GM19328 (cell line): ENCODE measurements around the gene RASAL2.
"Not testable (repeated sequence)": the region's sequence is repeated elsewhere in the genome, so short reads cannot be mapped to it uniquely, and the experiment has no call there.

Experiments
- ATAC-seq: cut with Tn5 transposase; IDR thresholded peaks from one replicate; pipeline ENCODE4 v1.9.1; 2021; ENCODE audit warnings: mild to moderate bottlenecking, moderate library complexity; ENCODE audit not compliant: unreplicated experiment

RASAL2 gene

GRCh38 chr1:178273707-178274410, 180.0 kb downstream of the RASAL2 start:
- no peak for ATAC-seq

DNA sequence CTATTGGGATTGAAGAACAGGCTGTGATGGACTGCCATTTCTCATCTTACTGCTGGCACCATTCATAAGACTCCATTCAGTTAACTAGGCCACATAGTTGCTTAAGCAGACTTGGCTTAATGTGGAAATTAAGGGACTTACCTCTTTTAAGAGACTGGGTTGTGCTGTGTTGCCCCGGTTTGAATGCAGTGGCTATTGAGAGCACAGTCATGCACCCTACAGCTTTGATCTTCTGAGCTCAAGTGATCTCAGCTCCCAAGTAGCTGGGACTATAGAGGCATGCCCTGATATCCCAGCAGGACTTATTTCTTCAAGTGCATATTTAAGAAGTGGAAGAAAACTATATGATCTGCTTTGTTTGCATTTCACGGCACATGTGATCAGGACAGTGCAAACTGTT, 181.1 kb downstream of the RASAL2 start:
- no peak for ATAC-seq

DNA sequence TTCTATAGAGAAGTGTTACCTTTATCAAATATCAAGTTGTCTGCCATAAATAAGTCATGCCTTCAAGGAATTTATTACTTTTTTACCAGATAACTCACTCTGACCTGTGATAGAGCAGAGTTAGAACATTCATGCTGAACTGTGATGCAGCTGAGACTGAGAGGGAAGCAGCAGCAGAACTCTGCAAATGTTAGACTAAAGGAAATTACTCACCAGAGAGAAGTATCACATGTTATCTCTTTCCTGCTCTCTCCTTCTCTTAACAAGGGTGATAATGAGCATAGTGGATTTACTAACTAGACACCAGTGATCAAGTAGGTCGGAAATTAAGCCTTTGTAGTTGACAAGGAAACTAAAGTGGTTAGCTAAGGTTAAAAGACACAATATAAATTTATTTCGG, 181.6 kb downstream of the RASAL2 start:
- ATAC-seq = no peak

DNA sequence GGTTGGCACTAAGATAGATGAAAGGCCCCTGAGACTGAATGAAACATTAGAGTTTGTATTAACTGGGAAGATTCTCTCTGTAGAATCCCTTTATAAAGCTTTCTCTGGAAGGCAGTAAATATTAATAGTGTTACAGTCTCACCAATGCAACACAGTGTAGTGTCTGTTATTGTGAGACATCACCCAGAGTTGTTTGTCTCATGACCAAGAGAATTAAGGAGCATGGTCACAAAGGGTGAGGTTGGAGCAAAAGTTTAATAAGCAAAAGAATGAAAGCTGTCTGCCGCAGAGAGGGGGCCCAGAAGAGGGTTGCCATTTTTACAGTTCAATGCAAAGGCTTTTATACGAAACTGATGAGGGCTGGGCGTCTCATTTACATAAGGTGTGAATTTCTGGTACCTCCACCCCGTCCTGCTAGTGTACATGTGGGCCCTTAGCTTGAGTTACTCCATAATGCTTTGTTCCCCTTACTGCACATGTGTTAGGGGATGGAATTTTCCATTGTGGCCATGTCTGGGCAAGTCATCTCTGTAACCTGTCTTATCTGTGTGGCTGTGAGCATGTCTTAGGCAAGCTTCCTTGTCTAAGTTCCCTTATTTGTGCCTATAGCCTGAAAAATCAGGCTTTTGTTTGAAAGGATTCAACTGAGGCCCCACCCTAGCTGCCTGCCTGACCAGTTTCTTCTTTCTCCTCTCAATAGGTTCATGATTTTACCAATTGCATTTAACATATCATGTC, 184.1 kb downstream of the RASAL2 start:
- ATAC-seq = no peak

DNA sequence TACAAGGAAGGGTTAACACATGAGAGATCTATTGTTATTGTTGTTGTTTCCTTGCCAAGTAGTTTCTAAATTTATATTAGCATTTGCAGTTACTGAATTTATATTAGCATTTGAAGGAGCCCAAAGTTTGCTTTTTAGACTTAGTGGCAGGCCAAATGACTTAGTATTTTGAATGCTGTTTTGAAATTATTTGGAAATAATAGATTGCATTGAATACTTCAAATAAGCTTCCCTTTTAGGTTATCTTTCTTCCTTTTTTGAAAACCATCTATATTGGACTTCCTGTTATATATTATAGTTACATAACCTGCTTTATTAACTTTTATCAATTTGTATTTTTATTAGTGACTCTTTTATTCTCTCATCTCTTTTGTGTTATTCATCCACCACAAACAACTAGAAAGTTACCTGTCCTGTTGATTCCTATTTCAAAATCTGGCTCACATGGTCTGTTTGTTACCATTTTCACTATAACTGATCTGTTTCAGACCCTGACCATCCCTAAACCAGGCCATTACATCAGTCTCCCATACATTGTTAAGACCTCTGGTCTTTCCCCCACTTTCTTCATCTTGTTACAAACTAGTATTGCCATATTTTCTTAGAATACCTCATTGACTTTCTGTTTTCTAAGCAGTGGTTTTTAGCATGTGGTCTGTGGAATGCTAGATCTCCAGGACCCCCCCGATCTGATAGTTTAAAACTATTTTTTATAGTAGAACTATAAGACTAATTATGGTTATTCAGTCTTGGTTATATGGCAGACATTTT, 185.2 kb downstream of the RASAL2 start:
- ATAC-seq = no peak

GRCh38 chr1:178282949-178283367, 189.1 kb downstream of the RASAL2 start:
- ATAC-seq = no peak

DNA sequence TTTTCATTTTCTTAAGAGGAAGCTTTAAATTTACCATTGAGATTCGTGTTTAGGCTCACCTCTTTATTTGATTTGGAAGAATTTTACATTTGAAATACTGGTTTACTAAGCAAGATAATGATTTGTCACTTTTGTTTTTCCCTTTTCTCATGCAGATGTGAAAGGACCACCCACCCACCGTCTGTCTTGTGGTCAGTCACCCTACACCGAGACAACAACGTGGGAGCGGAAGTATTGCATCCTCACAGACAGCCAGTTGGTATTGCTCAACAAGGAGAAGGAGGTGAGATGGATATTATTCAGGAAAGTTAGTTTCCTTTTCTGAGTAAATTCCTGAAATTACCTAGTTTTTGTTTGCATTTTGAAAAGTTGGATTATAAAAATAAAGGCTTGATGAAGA, 189.5 kb downstream of the RASAL2 start:
- ATAC-seq = no peak

GRCh38 chr1:178284058-178284457, 190.2 kb downstream of the RASAL2 start:
- ATAC-seq = no peak

DNA sequence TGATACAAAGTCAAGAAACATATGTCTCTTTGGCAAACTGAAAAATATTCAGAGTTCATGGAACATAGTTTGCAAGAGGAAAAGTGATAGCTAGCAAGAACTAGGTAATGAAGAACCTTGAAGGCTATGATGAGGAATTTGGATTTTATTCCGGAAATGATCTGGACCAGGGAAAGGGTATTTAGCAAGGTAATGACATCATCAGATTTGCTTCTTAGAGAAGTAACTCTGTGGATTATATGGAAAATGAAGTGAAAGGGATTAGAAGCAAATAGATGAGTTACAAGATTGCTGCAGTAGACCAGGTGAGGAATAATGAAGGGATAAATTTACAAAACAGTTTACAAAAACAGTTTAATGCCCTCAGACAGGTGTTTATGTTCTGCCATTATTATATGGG, 197.3 kb downstream of the RASAL2 start:
- no peak for ATAC-seq

GRCh38 chr1:178294654-178295053, 200.8 kb downstream of the RASAL2 start:
- ATAC-seq = no peak

- ATAC-seq = no peak
These were observed 206.4 kb downstream of the RASAL2 start for GRCh38 chr1:178300352-178300699.

DNA sequence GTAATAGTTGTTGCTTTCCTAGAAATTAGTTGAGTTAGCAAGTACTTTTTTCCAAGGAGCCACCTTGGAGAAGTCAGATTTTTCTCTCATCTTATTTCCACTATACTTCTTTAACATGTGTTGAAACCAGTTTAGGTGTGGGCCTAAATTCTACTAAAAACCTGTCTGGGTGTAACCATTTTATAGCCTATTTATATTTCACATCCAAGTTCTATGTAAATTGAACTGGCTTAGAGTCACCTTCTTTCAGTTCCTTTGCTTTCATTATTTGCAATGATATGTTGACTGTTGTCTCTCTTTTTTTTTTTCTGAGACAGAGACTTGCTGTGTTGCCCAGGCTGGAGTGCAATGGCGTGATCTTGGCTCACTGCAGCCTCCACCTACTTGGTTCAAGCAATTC, 207.2 kb downstream of the RASAL2 start:
- no peak for ATAC-seq

GRCh38 chr1:178307264-178307663, 213.4 kb downstream of the RASAL2 start:
- ATAC-seq = no peak

GRCh38 chr1:178308438-178308837, 214.5 kb downstream of the RASAL2 start:
- ATAC-seq = no peak

DNA sequence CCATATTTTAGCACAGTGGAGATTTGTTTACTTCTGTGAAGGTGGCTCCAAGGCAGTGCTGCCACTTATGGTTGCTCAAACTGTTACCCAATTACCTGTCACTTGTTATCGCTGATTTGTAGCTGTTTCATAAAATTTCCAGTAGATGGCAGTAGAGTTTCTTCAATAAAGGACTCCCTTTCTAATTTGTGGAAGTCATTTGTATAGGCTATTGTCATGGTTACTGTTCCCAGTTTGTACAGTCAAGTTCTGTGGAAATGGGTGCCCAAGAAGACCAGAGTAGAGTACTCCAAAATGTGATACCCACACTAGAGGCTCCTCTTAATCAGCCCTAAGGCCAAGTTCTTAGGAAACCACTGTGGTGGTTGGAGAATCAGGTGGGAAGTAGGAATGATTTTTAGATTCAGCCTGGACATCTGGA, 216.8 kb downstream of the RASAL2 start:
- no peak for ATAC-seq

DNA sequence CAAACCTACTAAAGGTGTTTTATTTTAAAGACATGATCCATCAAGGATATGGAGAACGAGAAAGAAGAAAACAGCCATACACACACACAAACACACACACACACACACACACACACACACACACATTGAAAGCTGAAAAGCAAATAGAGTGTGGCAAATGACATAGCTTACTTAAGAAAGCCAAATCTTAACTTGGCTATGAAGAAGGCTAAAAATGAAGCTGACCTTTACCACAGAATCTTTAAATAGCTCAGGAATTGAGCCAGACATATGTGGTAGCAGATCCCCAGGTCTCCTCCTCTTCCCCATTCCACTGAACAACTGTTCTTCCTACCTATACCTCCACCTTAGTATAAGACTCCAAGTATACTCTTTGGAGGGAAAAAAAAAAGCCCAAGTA, 217.3 kb downstream of the RASAL2 start:
- no peak for ATAC-seq

GRCh38 chr1:178320280-178320982, 226.5 kb downstream of the RASAL2 start:
- not testable (repeated sequence) for ATAC-seq

GRCh38 chr1:178323067-178323466, 229.2 kb downstream of the RASAL2 start:
- no peak for ATAC-seq

- no peak for ATAC-seq
These were observed 230.1 kb downstream of the RASAL2 start for GRCh38 chr1:178324003-178324402.

GRCh38 chr1:178328728-178329127, 234.8 kb downstream of the RASAL2 start:
- no peak for ATAC-seq

DNA sequence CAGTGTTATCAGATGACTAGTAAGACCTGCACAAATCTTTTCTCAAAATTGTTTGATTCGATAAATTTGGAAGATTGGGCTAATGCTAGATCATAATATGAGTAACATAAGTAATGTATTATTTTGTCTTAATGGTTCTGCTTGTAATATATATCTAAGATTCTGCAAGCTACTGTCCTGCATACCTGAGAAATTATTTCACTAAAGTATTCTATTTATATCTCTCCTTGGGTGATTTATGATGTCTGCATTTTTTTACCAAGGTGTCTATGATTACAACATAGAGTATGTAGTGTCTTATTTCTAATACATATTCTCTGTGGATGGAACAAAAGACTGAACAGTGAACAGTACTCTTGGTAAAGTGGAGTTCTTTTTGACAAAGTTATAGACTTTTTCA, 236.2 kb downstream of the RASAL2 start:
- ATAC-seq = no peak
